DMS 273 treated with DMSO at 0.1 percent for 48 hours (cell line): ENCODE results near the gene PIM2.
A peak's percentile ranks its signal among the peaks of the same experiment; 100 is the strongest.

Source experiments
- DNase-seq: peaks from one replicate; lab custom pipeline; 2025; lab: John Stamatoyannopoulos, UW

The PIM2 gene

GRCh38 chrX:48935301-48935670, 16.5 kb upstream of the PIM2 start:
- DNase-seq: no peak

DNA sequence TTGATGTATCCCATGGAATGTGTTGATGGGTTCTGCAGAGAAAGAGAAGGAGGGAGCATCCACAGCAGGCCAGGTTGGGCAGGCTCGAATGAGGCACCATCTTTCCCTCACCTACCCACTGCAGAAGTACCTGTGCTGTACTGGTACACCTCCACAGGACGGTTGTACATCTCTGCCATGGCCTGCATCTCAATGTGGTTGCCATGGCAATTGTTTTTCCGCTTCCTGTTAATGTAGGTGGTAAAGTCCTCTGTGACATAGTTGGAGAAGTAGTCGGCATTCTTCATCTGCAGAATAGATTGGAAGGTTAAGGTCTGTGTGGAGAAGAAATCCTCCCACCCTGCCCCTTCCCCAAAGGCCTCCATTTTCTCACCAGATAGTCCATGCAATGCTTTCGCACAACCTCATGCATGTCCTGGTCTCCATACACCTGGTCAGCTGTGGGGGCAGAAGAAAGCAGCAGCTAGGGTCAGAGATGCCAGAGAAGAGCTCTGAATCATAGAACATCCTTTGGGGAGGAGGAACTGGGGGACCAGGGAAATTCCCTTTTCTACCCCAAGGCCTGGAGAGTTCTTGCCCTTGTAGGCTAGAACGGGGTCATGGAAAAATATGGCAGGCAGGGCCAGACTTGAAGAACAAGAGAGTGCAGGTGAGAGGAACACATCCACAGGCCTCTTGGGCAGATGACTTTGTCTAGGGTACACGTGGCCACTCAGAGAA, 15.9 kb upstream of the PIM2 start:
- DNase-seq: no peak

DNA sequence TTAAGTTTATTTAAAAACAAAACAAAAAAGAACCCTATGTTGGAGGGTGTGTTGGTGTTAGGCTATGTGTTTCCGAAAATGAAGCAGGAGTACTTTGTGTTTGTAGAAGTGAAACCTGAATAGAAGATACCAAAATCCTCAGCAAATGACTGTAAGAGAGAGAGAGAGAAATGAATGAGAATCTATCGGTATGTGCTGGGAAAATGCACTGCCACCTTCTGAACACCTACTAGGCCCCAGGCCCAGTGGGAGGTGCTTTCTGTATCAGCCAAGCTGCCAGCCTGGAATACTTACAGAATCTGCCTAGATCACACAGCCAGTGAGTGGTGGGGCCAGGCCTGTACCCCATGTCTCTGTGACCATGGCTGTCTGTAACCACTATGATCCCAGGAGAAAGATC, 14.9 kb upstream of the PIM2 start:
- DNase-seq: no peak

DNA sequence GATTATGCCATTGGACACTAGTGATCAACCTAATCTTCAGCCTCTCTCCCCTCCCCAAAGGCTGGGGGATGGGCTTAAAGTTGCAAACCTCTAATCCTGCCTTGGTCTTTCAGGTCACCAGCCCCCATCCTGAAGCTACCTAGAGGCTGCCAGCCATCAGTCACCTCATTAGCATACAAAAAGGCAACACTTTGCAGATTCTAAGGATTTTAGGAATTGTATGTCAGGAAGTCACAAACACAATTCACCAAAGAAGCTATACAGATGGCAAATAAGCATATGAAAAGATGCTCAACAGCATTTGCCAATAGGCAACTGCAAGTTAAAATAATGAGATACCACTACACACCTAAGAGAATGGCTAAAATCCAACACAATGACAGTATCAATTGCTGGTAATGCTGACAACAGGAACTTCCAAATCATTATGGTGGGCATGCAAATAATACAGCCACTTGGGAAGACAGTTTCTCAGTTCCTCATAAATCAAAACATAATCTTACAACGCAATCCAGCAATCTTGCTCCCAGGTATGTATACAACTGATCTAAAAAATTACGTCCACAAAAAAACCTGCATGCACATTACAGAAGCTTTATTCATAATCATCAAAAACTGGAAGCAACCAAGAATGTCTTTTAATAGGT, 9.0 kb upstream of the PIM2 start:
- no peak for DNase-seq

- no peak for DNase-seq
Measured at GRCh38 chrX:48927123-48927522, 8.3 kb upstream of the PIM2 start.

GRCh38 chrX:48924270-48924669, 5.4 kb upstream of the PIM2 start:
- no peak for DNase-seq

DNA sequence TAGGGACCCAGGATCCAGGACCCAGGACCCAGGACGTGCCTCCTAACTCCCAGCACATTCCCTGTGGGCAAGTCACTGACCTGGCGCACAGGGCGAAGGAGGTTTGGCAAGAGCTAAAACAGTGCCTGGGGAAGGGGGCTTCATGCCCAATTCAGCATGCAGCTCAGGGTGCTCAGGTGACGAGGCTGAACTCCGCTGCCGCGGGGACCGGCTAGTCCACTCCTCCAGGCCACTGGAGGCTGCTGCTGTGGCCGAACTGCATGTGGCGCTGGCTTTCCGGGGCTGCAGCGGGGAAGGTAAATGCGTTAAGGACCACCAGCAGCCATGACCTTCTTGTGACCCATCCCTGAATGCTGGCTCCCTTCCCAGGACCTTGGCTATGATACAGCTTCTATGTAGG, 4.9 kb upstream of the PIM2 start:
- no peak for DNase-seq

GRCh38 chrX:48920718-48921104, 1.9 kb upstream of the PIM2 start:
- no peak for DNase-seq

DNA sequence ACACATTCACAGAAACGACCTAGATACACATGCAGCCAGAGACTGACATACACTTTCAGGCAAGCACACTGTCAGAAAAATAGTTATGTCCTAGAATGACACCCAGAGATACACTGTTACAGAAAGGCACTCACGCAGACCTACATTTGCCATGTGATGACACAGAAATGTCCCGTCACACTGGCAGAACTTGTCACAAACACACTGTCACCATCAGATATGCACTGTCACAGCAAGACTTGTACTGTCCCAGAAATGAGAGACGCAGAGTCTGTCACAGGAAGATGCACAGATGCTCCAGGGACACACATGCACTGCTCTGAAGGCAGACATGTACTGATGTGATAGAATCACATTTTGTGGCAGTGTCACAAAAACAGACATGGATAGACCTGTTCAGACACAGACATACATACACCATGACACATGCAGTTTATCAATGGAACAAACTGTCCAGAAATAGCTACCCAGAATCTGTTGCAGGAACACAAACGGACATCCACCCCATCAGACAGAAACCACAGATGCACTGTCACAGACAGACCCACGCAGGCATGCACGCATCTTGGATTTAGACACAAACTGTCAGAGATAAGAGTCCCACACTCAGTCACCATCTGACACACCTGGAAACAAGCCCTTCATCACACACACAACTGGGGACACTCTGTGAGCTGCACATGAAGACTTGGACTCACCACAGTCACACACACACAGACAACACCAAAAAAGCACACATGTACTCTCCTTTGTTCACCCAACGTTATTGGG, 1.3 kb upstream of the PIM2 start:
- DNase-seq: no peak

- DNase-seq: no peak
Measured at GRCh38 chrX:48919360-48919841, 577 bp upstream of the PIM2 start.

GRCh38 chrX:48918301-48918642, 552 bp downstream of the PIM2 start:
- DNase-seq: no peak

GRCh38 chrX:48917139-48918001, 1.5 kb downstream of the PIM2 start:
- DNase-seq: peak; percentile 66

DNA sequence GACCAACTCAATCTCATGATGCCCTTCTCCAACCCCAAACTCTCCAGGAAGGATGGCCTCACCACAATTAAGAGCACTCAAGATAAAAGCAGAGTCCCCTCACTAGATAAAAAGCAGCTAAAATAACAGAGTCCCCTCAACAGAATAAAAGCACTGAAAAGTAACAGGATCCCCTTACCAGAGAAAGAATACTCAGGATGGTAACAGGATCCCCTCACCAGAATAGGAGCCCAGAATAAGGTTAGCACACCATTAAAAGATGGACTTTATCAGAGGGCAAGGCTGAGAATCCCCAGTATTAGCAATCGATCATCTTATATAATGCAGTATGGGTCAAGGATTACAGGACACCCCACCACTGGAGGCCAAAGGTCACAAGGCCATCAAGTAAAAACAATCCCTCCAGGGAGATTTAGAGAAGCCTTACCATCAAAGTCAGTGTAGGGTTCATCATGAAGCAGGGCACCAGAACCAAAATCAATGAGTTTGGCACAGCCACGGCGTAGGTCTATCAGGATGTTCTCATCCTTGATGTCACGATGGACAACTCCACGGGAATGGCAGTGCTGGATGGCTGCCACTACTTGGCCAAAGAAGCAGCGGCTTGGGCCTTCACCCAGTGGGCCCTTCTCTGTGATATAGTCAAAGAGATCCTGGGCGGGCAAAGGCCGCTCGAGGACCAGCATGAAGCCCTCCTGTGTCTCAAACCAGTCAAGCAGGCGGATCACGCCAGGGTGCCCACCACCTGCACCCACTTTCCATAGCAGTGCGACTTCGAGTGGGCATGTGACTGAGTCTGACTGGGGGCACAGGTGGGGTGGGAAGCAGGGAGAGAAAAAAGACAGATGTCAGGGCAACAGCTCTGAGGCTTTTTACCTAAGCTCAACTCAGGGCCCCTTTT, 4.0 kb downstream of the PIM2 start:
- no peak for DNase-seq

- DNase-seq: no peak
Measured at GRCh38 chrX:48913605-48914366, 5.0 kb downstream of the PIM2 start.

- DNase-seq: peak; percentile 69
Measured at GRCh38 chrX:48911412-48912182, 7.2 kb downstream of the PIM2 start, which contains the start of gene SLC35A2. TSS of gene SLC35A2 (minus strand) at chrX:48911646. CDS start at chrX:48911636, 10 bp downstream.

GRCh38 chrX:48910926-48911411, 7.9 kb downstream of the PIM2 start:
- DNase-seq: no peak

- DNase-seq: no peak
Measured at GRCh38 chrX:48909703-48910294, 9.0 kb downstream of the PIM2 start.

DNA sequence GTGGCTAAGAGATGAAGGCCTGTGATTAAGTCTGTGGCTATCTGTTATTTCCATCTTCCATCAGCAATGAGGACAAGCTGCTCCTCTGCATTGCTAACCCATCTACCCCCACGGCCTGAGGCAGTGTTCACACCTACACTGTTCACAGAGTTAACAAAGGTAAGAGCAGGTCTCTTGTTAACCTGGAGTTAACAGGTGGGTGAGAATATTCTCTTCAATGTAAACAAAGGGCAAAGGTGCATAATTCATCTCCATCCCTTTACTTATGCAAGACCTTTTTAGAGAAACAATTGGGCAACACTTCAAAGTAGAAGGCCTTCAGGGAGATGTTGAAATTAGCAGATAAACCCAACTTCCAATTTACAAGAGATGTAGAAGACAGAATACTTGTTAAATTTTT, 10.2 kb downstream of the PIM2 start:
- DNase-seq: no peak
